RWPE2 (cell line): ENCODE results near the gene MPRIP.
"Not testable (repeated sequence)": the region's sequence is repeated elsewhere in the genome, so short reads cannot be mapped to it uniquely, and the experiment has no call there.

Source experiments
- ATAC-seq: fragments of 200-7000 bp; cut with Tn5 transposase; 3 replicates; pipeline ENCODE4 v1.9.1; 2021; ENCODE audit warnings: low read depth
- DNase-seq: peaks from one replicate; pipeline ENCODE4 v3.0.0-alpha.2; 2020; ENCODE audit warnings: low spot score
- H3K27ac ChIP-seq: fragments of 450-650 bp; 2 replicates; pipeline ENCODE4 v1.5.1; 2017; ENCODE audit warnings: mild to moderate bottlenecking; ENCODE audit not compliant: poor library complexity, severe bottlenecking
- H3K27me3 ChIP-seq: fragments of 250-450 bp; sonication (Bioruptor Pico); 2 replicates; pipeline ENCODE4 v1.5.1; 2021; ENCODE audit warnings: mild to moderate bottlenecking, moderate library complexity; ENCODE audit not compliant: insufficient read depth, poor library complexity, severe bottlenecking
- H3K36me3 ChIP-seq: fragments of 250-450 bp; sonication (Bioruptor Pico); 2 replicates; pipeline ENCODE4 v1.5.1; 2020; ENCODE audit warnings: low read depth, mild to moderate bottlenecking, moderate library complexity
- H3K4me1 ChIP-seq: fragments of 250-450 bp; sonication (Bioruptor Pico); 2 replicates; pipeline ENCODE4 v1.5.1; 2021; ENCODE audit warnings: mild to moderate bottlenecking, moderate library complexity; ENCODE audit not compliant: insufficient read depth, poor library complexity, severe bottlenecking
- H3K4me3 ChIP-seq: fragments of 250-450 bp; sonication (Bioruptor Pico); 2 replicates; pipeline ENCODE4 v1.5.1; 2021; ENCODE audit warnings: mild to moderate bottlenecking, moderate library complexity; ENCODE audit not compliant: severe bottlenecking
- H3K9me3 ChIP-seq: fragments of 250-450 bp; sonication (Bioruptor Pico); 2 replicates; pipeline ENCODE4 v1.5.1; 2021; ENCODE audit warnings: mild to moderate bottlenecking, moderate library complexity; ENCODE audit not compliant: severe bottlenecking
- CTCF ChIP-seq: fragments of 450-650 bp; IDR thresholded peaks from one replicate; pipeline ENCODE4 v1.5.1; 2017; ENCODE audit warnings: mild to moderate bottlenecking, moderate library complexity; ENCODE audit not compliant: poor library complexity, severe bottlenecking

The MPRIP gene

GRCh38 chr17:17004251-17004996, 37.8 kb upstream of the MPRIP start:
- H3K36me3 ChIP-seq = no peaks in the 10 kb centered on the region
- H3K4me1 ChIP-seq = peaks cover under 1% of the 10 kb centered on the region
- no peak overlapping the region for H3K27ac ChIP-seq
- no peaks in the 10 kb centered on the region for H3K27me3 ChIP-seq
- no peak overlapping the region for H3K4me3 ChIP-seq
- ATAC-seq (no peak), DNase-seq (no peak)
- no peaks in the 10 kb centered on the region for H3K9me3 ChIP-seq
- no peak for TF ChIP-seq CTCF

- not testable (repeated sequence) for H3K27ac ChIP-seq, DNase-seq, H3K36me3 ChIP-seq, H3K4me1 ChIP-seq, ATAC-seq, H3K27me3 ChIP-seq, H3K4me3 ChIP-seq, H3K9me3 ChIP-seq
Observed at GRCh38 chr17:17004997-17005614, 37.2 kb upstream of the MPRIP start.

GRCh38 chr17:17007891-17008290, 34.4 kb upstream of the MPRIP start:
- H3K36me3 ChIP-seq, ATAC-seq, H3K27me3 ChIP-seq, H3K9me3 ChIP-seq, H3K4me1 ChIP-seq, DNase-seq, H3K27ac ChIP-seq, H3K4me3 ChIP-seq: not testable (repeated sequence)

GRCh38 chr17:17008621-17009397, 33.4 kb upstream of the MPRIP start:
- not testable (repeated sequence) for ATAC-seq, H3K4me3 ChIP-seq, H3K36me3 ChIP-seq, H3K4me1 ChIP-seq, H3K27me3 ChIP-seq, H3K9me3 ChIP-seq
- peak; percentile 42 for DNase-seq
- H3K27ac ChIP-seq = peak overlapping the region; percentile 76

GRCh38 chr17:17009972-17010371, 32.3 kb upstream of the MPRIP start:
- H3K4me3 ChIP-seq, H3K9me3 ChIP-seq, H3K36me3 ChIP-seq, H3K27me3 ChIP-seq, DNase-seq: not testable (repeated sequence)
- TF ChIP-seq CTCF = peak; percentile 25
- Histone ChIP-seq H3K27ac (peak overlapping the region; percentile 76), H3K4me1 (peaks cover 16% of the 10 kb centered on the region)
- peak; percentile 14; the same call in 1 of the 3 replicates for ATAC-seq

GRCh38 chr17:17010545-17011034, 31.7 kb upstream of the MPRIP start:
- H3K27ac ChIP-seq, H3K9me3 ChIP-seq, H3K36me3 ChIP-seq, H3K4me3 ChIP-seq, DNase-seq, H3K27me3 ChIP-seq: not testable (repeated sequence)
- peaks cover 22% of the 10 kb centered on the region for H3K4me1 ChIP-seq
- ATAC-seq = peak; percentile 79

GRCh38 chr17:17011043-17011907, 31.0 kb upstream of the MPRIP start:
- H3K36me3 ChIP-seq, DNase-seq, H3K9me3 ChIP-seq, H3K4me3 ChIP-seq, H3K27me3 ChIP-seq: not testable (repeated sequence)
- Histone ChIP-seq H3K27ac (peak overlapping the region; percentile 29), H3K4me1 (peaks cover 27% of the 10 kb centered on the region)
- ATAC-seq = peak; percentile 46
